GM18870 (cell line): Measurements from ENCODE around the gene STIM1.
"Not testable (repeated sequence)": the region's sequence is repeated elsewhere in the genome, so short reads cannot be mapped to it uniquely, and the experiment has no call there.

Experiments
- ATAC-seq: cut with Tn5 transposase; IDR thresholded peaks from one replicate; pipeline ENCODE4 v1.9.1; 2021; ENCODE audit warnings: moderate library complexity; ENCODE audit not compliant: unreplicated experiment

STIM1 gene

DNA sequence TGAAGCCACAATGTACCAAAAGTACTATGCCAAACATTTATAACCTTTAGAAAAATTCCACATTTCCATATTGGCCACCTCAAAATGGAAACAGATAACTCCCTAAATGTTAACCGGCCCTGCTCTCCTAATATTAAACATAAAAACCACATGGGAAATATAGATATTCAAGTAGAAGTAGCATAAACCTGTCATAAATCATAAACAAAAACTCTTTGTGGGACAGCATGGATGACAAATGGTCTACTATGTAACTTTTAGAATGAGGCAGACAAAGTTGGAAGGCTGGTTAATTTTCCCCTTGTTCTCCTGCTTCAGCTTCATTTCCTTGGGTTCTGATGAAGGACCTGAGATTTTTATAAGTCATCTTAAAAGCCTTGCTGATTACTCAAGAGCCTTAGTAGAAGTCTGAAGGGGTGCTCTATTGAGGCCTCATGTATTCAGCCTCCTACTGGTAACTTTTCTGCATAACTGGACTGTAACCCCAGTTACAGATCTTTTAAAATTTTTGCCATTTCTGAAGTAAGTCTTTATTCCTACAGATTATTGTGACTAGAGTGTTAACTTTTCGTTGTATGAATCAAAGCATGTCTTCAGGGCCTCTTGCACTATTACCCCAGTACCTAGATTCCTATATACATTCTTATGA is 116.4 kb downstream of the STIM1 start:
- ATAC-seq, result no peak

- no peak for ATAC-seq
Measured at GRCh38 chr11:3972431-3972830, 117.0 kb downstream of the STIM1 start.

DNA sequence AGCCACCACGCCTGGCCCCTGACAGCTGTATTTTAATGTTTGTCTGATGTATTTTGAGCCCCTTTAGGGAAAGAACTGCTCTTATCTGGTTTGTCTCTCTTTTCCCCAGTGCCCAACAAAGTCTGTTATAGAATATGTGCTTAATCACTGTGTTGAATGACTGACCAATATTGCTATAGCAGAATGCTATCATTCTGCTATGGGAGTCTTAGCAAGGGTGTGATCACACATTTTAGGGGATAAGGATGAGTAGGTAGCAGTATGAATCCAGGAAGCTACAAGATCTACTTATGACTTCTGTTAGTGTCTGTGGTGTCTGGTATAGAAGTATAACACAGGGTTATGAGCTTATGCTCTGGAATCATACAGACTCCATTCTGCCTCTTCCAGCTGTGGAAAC is 121.6 kb downstream of the STIM1 start:
- no peak for ATAC-seq

- no peak for ATAC-seq
Measured at GRCh38 chr11:3981084-3981633, 125.7 kb downstream of the STIM1 start.

- no peak for ATAC-seq
Measured at GRCh38 chr11:3982431-3982830, 127.0 kb downstream of the STIM1 start.

DNA sequence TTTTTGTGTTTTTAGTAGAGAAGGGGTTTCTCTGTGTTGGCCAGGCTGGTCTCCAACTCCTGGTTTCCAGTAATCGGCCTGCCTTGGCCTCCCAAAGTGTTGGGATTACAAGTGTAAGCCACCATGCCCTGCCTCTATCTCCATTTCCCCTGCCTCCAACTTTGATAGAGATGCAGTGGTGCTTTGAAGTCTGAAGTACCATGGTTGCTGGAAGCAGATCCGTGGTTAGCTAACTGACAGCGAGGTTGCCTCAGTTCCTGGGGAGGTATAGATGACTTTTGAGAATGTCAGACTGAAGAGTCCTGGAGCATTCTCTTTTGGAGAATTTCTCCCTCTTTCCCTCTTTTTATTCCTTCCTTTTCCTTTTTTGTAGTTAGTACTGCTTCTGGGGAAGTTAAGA is 127.6 kb downstream of the STIM1 start:
- no peak for ATAC-seq

GRCh38 chr11:3984896-3985295 is 129.4 kb downstream of the STIM1 start:
- ATAC-seq, result no peak

- no peak for ATAC-seq
Measured at GRCh38 chr11:3985631-3986030, 130.2 kb downstream of the STIM1 start.

- no peak for ATAC-seq
Measured at GRCh38 chr11:3986301-3986700, 130.8 kb downstream of the STIM1 start.

- no peak for ATAC-seq
Measured at GRCh38 chr11:3989276-3989920, 133.9 kb downstream of the STIM1 start.

DNA sequence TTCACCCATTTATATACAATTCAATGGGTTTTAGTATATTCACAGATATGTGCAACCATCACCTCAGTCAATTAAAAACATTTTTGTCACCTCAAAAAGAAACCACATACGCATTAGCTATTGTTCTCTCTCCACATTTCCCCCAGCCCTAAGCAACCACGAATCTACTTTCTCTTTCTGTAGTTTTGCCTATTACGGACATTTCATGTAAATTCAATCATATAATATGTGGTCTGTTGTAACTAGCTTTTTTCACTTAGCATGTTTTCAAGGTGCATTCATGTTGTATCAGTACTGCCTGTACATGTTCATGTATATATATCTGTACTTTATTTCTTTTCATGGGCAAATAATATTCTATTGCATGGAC is 134.4 kb downstream of the STIM1 start:
- ATAC-seq, result no peak

DNA sequence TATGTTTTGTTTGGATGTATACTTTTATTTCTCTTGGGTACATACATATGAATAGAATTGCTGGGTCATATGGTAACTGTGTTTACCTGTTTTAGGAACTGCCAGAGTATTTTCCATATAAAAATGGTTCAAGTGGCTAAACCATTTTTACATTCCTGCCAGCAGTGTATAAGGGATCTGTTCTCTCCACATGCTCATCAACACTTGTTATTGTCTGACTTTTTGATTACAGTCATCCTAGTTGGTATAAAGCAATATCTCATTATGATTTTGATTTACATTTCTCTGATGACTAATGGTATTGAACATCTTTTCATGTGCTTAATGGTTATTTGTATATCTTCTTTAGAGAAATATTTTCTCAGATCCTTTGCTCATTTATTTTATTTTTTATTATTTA is 134.9 kb downstream of the STIM1 start:
- ATAC-seq, result no peak

GRCh38 chr11:3992964-3993363 is 137.5 kb downstream of the STIM1 start:
- no peak for ATAC-seq

GRCh38 chr11:3994030-3994640 is 138.7 kb downstream of the STIM1 start:
- no peak for ATAC-seq

DNA sequence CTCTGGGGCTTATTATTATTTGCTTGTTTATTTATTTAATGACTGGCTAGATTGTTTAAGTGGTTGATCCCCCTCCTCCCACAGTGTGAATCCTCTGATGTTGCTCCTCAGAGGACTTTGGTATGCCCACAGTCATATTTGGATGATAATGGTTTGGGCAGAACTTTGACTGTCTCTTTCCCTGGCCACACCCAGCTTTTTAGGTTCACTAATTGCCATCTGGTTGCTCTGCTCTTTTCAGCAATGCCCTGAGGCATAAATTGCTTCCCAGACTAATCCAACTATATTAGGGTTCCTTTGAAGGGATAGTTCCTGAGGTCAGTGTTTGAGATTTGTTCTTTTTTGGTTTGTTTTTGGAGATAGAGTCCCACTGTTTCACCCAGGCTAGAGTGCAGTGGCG is 139.8 kb downstream of the STIM1 start:
- ATAC-seq, result no peak

DNA sequence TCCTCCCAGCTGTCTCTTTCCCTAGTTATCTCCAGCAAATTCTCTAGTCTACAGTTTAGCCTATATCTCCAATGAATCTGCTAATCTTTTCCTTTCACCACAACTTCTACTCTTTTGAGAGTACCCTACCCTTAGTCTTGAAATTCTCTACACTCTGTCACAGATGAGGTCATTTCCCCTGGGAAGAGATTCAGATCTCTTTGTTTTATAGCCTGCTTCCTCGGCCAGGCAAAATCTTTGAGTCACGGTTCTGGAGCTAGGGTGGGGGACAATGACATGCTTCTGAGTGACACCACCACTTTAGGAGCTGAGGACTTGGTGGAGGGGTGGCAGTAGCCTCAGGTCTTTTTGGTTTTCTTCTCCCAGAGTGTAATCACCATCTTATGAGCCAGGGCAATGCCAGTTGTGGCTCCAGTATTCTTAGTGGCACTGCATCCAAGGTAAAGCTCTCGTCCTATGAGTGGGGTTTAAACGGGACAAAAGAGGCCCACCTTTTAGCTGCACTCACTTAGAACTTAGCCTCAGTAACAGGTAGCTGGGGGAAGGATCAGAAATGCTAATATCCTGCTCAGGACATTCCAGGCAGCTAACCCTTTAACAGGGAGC is 140.6 kb downstream of the STIM1 start:
- no peak for ATAC-seq

GRCh38 chr11:3996651-3997050 is 141.2 kb downstream of the STIM1 start:
- ATAC-seq, result no peak

- ATAC-seq, result not testable (repeated sequence)
Measured at GRCh38 chr11:4004753-4005152, 149.3 kb downstream of the STIM1 start.

GRCh38 chr11:4006946-4007680 is 151.6 kb downstream of the STIM1 start:
- no peak for ATAC-seq

- ATAC-seq, result no peak
Measured at GRCh38 chr11:4008116-4008515, 152.7 kb downstream of the STIM1 start.

DNA sequence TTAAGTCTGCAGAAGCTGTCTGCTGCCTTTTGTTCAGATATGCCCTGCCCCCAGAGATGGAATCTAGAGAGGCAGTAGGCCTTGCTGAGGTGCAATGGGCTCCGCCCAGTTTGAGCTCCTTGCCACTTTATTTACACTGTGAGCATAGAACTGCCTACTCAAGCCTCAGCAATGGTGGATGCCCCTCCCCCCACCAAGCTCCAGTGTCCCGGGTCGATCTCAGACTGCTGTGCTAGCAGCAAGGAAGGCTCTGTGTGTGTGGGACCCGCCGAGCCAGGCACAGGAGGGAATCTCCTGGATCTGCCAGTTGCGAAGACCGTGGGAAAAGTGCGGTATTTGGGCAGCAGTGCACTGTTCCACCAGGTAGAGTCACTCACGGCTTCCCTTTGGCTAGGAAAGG is 161.1 kb downstream of the STIM1 start:
- ATAC-seq, result not testable (repeated sequence)
